Subcutaneous abdominal adipose tissue (tissue), 5 donors: ENCODE data around the gene MVB12A.

Source experiments
- H3K27ac ChIP-seq: one replicate; pipeline ENCODE4 v1.7.0; 2013; ENCODE audit warnings: low read depth, mild to moderate bottlenecking, inconsistent platforms, low read length, moderate library complexity
- H3K27me3 ChIP-seq, 5 donors: one replicate each; pipeline ENCODE4 v1.7.0; 2013; ENCODE audit warnings: low read length in 5 of 5, inconsistent platforms in 1 of 5; ENCODE audit not compliant: control insufficient read depth in 5 of 5, insufficient read depth in 4 of 5
- H3K36me3 ChIP-seq, 5 donors: one replicate each; pipeline ENCODE4 v1.7.0; 2013; ENCODE audit warnings: low read length in 5 of 5; ENCODE audit not compliant: control insufficient read depth in 5 of 5, insufficient read depth in 5 of 5
- H3K4me1 ChIP-seq, 5 donors: one replicate each; pipeline ENCODE4 v1.7.0; 2013; ENCODE audit warnings: low read length in 5 of 5, mild to moderate bottlenecking in 3 of 5, moderate library complexity in 1 of 5; ENCODE audit not compliant: control insufficient read depth in 5 of 5, insufficient read depth in 5 of 5
- H3K4me3 ChIP-seq, 5 donors: one replicate each; pipeline ENCODE4 v1.7.0; 2013; ENCODE audit warnings: low read length in 5 of 5, low read depth in 1 of 5
- H3K9ac ChIP-seq, 5 donors: one replicate each; pipeline ENCODE4 v1.7.0; 2013; ENCODE audit warnings: low read length in 5 of 5, mild to moderate bottlenecking in 4 of 5, moderate library complexity in 3 of 5
- H3K9me3 ChIP-seq, 5 donors: one replicate each; pipeline ENCODE4 v1.7.0; 2013; ENCODE audit warnings: low read length in 5 of 5; ENCODE audit not compliant: control insufficient read depth in 5 of 5
- donor health status: healthy.
- donor health status: healthy.
- donor health status: healthy.
- donor health status: healthy.
- donor health status: healthy.

The MVB12A gene

DNA sequence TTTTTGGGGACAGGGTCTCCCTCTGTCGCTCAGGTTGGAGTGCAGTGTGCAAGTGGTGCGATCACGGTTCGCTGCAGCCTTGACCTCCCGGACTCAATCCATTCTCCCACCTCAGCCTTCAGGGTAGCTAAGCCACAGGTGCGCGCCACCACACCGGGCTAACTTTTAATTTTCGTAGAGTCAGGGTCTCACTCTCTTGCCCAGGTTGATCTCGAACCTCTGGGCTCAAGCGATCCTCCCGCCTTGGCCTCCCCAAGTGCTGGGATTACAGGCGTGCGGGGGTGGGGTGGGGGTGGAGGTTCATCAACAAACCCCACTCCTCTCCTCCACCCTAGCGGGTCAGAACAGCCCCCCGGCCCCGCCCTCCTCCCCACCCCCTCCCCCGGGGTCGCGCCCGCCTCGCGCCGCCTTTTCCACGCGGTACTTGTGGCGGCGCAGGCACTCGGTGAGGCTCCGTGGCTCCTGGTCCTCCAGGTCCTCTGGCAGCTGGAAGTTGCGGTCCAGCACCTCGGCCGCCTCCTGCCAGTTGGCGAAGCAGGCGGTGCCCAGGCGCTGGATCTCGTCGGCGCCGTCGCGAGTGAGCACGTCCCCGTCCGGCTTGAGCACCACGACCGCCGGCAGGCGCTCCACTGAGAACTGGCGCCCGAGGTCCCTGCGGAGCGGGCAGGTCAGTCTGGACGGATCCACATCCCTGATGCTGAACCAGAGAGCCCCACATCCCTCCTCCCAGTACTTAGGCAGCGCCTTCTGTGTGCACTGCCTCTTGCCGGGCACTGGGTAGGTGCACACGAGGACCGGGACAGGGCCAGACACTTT lies 35.7 kb downstream of the MVB12A start:
- Histone ChIP-seq H3K9me3 (no peaks in the 10 kb centered on the region), H3K9ac (no peak overlapping the region), H3K36me3 (no peaks in the 10 kb centered on the region), H3K4me3 (no peak overlapping the region), H3K4me1 (peaks cover 0 to 10% (median 5%) of the 10 kb centered on the region in 5 donors), H3K27me3 (peaks cover 6 to 21% (median 11%) of the 10 kb centered on the region in 5 donors), H3K27ac (no peak overlapping the region)

DNA sequence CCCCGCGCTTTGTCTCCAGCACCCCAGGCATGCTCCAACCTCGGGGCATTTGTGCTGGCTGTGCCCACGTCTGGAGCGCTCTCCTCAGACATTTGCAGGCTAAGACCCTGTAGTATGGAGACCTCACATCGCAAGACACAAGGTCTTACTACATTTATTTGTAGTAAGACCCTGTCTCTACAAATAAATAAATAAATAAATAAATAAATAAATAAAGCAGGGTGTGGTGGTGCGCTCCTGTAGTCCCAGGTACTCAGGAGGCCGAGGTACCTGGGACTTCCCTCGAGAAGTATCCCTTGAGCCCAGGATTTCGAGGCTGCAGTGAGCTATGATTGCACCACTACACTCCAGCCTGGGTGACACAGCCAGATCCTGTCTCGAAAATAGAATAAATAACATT lies 36.3 kb downstream of the MVB12A start:
- H3K4me1 ChIP-seq, result peaks cover 0 to 10% (median 5%) of the 10 kb centered on the region in 5 donors
- no peaks in the 10 kb centered on the region for H3K9me3 ChIP-seq
- no peak overlapping the region for H3K9ac ChIP-seq
- H3K27ac ChIP-seq, result no peak overlapping the region
- no peak overlapping the region for H3K4me3 ChIP-seq
- peaks cover 6 to 21% (median 11%) of the 10 kb centered on the region in 5 donors for H3K27me3 ChIP-seq
- no peaks in the 10 kb centered on the region for H3K36me3 ChIP-seq

DNA sequence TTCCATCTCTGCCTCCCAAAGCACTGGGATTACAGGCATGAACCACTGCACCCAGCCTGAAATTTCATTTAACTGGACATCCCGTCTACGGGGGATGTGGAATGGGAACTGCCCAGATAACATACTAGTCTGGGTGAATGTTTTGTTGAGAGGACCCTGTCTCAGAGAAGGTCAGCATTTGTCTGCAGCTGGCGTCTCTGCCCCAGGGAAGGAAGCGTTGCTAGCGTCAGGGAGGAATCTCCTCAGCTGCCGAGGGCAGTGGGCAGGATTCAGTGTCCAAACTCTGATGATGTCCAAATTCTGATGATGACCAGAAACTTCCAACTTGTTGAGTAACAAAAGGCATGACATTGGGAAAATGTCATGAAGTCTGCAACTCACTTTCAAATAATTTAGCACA lies 37.8 kb downstream of the MVB12A start:
- Histone ChIP-seq H3K36me3 (no peaks in the 10 kb centered on the region), H3K9me3 (no peaks in the 10 kb centered on the region), H3K4me1 (peaks cover 0 to 10% (median 5%) of the 10 kb centered on the region in 5 donors), H3K9ac (no peak overlapping the region), H3K27me3 (peaks cover 6 to 21% (median 11%) of the 10 kb centered on the region in 5 donors), H3K4me3 (no peak overlapping the region), H3K27ac (no peak overlapping the region)

DNA sequence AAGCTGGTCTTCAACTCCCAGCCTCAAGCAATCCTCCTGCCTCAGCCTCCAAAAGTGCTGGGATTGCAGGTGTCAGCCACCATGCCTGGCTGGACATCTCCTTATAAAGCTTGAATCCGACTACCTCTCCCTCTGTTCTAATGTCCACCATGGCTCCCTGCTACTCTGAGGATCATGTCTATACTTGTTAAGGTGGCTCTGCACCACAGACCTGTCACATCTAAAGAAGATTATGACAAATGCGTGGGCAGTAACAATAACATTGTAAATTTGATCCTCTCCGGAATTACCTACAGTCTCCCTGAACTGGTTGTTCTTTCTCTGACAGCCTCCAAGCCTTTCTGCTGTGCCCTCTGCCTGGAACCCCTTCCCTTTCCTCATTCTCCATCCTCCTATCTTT lies 39.1 kb downstream of the MVB12A start:
- peaks cover 6 to 21% (median 11%) of the 10 kb centered on the region in 5 donors for H3K27me3 ChIP-seq

DNA sequence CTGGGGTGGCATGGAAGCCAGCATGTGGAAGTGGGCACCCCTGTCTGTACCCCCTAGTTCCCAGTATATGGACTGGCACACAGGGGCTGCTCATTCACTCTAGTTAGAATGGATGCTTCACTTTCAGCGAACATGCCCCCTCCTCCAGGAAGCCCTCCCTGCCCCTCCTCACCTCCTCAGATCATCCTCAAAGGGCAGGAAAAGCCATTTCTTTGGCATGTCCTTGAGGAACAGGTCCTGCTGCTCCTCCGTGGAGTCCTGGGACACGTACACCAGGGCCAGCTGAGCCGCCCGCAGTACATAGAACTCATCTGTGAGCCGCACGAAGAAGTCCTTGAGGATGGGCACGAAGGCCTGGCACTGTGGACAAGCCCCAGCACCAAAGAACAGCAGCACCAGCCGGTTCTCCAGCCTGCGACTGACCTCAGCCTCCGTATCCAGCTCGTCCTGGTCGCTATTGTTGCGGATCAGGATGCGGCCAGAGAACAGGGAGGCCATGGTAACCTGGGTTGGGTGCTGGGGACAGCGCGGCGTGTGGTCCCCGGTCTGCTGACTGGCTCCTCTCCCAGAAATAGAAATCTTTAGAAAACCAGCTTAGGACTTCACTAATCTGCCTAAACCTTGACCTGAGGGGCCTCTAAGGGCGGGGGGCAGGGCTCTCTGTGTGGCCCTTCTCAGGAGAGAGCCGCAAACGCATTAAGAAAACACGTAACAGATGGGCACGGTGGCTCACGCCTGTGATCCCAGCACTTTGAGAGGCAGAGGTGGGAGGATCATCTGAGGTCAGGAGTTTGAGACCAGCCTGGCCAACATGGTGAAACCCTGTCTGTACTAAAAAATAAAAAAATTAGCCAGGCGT lies 40.8 kb downstream of the MVB12A start, which contains the start of gene NXNL1:
NXNL1 (minus strand) TSS at position 555 of the 859 bp plus-strand sequence; CDS start at position 498, 57 bp downstream.
- Histone ChIP-seq H3K4me1 (peaks cover 0 to 4% (median 4%) of the 10 kb centered on the region in 5 donors), H3K9ac (no peak within 1 kb of the TSS), H3K27ac (no peak within 1 kb of the TSS), H3K27me3 (peaks cover 0 to 12% (median 4%) of the 10 kb centered on the region in 5 donors), H3K4me3 (no peak within 1 kb of the TSS), H3K9me3 (no peaks in the 10 kb centered on the region), H3K36me3 (no peaks in the 10 kb centered on the region)

More for the DNA sequence above, 39.1 kb downstream of the MVB12A start:
- Histone ChIP-seq H3K9me3 (no peaks in the 10 kb centered on the region), H3K27ac (no peak overlapping the region), H3K36me3 (no peaks in the 10 kb centered on the region), H3K4me1 (peaks cover 0 to 5% (median 4%) of the 10 kb centered on the region in 5 donors), H3K4me3 (no peak overlapping the region), H3K9ac (no peak overlapping the region)

DNA sequence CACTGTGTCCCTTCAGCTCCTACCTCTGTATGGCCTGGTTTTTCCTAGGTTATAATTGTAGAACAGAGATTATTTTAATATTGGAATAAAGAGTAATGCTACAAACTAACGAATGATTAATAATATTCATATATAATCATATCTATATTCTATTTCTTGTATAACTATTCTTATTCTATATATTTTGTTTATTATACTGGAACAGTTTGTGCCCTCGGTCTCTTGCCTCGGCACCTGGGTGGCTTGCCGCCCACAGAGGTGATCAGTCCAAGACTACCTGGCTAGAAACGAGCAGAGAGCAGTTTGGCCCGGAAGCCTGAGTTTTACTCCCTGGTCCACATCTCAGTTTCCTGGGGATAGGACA lies 46.6 kb downstream of the MVB12A start:
- peak overlapping the region in 1 of 5 donors; percentile 22 for H3K4me3 ChIP-seq
- H3K9ac ChIP-seq, result peak overlapping the region in 3 of 5 donors; percentile 30 to 52 (median 48)
- no peaks in the 10 kb centered on the region for H3K36me3 ChIP-seq
- H3K27me3 ChIP-seq, result no peaks in the 10 kb centered on the region
- peak overlapping the region; percentile 96 for H3K27ac ChIP-seq
- H3K9me3 ChIP-seq, result no peaks in the 10 kb centered on the region
- peaks cover 6 to 44% (median 40%) of the 10 kb centered on the region in 5 donors for H3K4me1 ChIP-seq

DNA sequence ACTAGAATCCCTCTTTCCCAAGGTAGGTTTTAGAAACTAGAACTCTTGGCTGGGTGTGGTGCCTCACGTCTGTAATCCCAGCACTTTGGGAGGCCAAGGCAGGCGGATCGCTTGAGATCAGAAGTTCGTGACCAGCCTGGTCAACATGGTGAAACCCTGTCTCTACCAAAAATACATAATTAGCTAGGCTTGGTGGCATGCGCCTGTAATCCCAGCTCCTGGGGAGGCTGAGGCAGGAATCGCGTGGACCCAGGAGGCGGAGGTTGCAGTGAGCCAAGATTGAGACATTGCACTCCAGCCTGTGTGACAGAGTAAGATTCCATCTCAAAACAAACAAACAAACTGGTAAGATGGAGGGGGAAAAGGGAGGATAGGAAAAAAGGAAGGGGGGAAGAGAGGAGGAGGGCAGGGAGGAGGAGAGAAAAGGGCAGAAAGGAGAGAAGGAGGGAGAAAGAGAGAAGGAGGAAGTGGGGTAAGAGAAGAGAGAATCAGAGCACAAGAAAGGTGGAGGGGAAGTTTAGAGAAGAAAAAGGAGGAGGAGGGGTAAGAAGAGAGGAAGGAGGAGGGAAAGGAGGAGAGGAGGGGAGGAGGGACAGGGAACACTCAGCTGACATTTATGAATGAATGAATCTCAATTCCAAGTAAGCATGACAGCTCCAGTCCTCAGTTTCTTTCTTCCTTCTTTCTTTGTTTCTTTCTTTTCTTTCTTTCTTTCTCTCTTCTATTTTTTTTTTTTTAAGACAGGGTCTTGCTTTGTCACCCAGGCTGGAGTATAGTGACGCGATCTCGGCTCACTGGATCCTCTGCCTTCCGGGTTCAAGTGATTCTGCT lies 47.8 kb downstream of the MVB12A start:
- Histone ChIP-seq H3K9me3 (no peaks in the 10 kb centered on the region), H3K36me3 (no peaks in the 10 kb centered on the region), H3K27ac (peak overlapping the region; percentile 96), H3K4me1 (peaks cover 6 to 52% (median 47%) of the 10 kb centered on the region in 5 donors), H3K4me3 (peak overlapping the region in 4 of 5 donors; percentile 64 to 75 (median 73)), H3K9ac (peak overlapping the region in 4 of 5 donors; percentile 2 to 84 (median 70)), H3K27me3 (no peaks in the 10 kb centered on the region)

DNA sequence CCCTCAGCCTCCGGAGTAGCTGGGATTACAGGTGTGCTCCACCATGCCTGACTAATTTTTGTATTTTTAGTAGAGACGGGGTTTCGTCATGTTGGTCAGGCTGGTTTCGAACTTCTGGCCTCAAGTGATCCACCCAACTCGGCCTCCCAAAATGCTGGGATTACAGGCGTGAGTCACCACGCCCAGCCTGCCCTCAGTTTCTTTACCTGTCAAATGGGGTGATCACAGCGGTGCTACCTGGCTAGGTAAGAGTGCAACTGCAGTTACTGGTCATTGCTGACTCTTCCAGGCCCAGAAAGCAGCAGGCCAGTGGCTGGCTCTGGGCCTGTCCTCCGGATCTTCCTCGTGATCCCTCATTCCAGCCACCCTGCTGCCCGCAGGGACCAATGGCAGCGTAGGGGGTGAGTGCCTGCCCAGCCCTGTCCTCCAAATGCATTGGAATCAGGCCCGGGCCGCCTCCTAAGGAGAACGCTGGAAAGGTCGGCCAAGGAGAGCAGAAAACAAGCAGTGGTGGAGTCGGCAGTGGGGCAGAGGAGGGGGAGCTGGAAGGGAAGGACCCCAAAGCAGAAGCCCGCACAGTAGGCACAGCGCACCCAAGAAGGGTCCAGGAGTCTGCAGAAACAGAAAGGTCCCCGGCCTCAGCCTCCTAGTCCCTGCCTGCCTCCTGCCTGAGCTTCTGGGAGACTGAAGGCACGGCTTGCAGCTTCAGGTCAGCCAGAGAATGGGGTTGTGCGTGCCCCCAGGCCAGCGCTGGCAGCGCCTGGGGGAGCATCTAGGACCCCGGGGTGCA lies 48.6 kb downstream of the MVB12A start:
- Histone ChIP-seq H3K4me1 (peaks cover 6 to 59% (median 52%) of the 10 kb centered on the region in 5 donors), H3K9ac (peak overlapping the region; percentile 64 to 84 (median 69))

DNA sequence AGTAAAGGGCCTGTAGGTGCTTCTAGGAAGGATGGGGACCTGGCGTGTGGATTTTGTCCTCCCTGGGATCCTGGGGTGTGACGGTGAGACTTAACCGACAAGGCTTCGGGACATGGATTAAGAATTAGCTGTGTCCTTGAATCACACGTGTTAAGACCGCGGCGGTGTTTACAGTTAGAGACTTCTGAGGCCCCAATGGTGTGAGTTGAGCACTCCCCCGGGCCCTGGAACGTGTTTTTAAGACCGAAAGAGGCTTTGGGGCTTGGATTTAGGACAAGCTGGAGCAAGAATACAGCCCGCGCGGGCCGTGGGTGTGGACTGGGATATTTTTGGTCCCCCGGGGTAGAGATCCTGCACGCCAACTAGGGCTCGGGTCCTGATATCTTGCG lies 49.2 kb downstream of the MVB12A start:
- no peaks in the 10 kb centered on the region for H3K9me3 ChIP-seq
- H3K9ac ChIP-seq, result peak overlapping the region; percentile 64 to 84 (median 69)

More for the DNA sequence above, 48.6 kb downstream of the MVB12A start:
- Histone ChIP-seq H3K27me3 (no peaks in the 10 kb centered on the region), H3K4me3 (peak overlapping the region; percentile 64 to 79 (median 75)), H3K36me3 (peaks cover 0 to 3% (median 0%) of the 10 kb centered on the region in 5 donors), H3K27ac (peak overlapping the region; percentile 96), H3K9me3 (no peaks in the 10 kb centered on the region)

More for the DNA sequence above, 49.2 kb downstream of the MVB12A start:
- H3K27ac ChIP-seq, result peak overlapping the region; percentile 96
- H3K4me3 ChIP-seq, result peak overlapping the region; percentile 64 to 79 (median 75)
- no peaks in the 10 kb centered on the region for H3K27me3 ChIP-seq
- peaks cover 0 to 3% (median 0%) of the 10 kb centered on the region in 5 donors for H3K36me3 ChIP-seq
- H3K4me1 ChIP-seq, result peaks cover 6 to 60% (median 53%) of the 10 kb centered on the region in 5 donors
